A549 treated with Hydrocortisone at 1 μM for 4 hours (cell line): ENCODE measurements around the gene NGDN. TPM values are rescaled to one million over a fixed set of nuclear protein-coding genes. Genes with fewer than 3 reads are reported as not detected.

ENCODE experiments used
- total RNA-seq: library from RNA; stranded (reverse); fragments of 200-300 nt; extraction: Qiagen RNA extraction; gene quantifications from 5 replicates; pipeline ENCODE4 v1.2.3, GENCODE V29; 2022

Gene NGDN
- 59.7 to 66.1 TPM (median 62.3 TPM) in 5 replicates for total RNA-seq

GRCh38 chr14:23469127-23469905 is at the start of gene NGDN:
NGDN (plus strand) TSS chr14:23469703; CDS start chr14:23469716, 13 bp downstream.

GRCh38 chr14:23435543-23436326 is 33.8 kb upstream of the NGDN start, which contains the start of gene MYH7:
MYH7 (minus strand) TSS chr14:23435660; CDS start chr14:23433732, 1,928 bp downstream.

Other genes with a start within 250 kb of the NGDN start
- not detected in 5 replicates for gene RNF212B, start 231.8 kb upstream of the NGDN start, total RNA-seq
- gene HOMEZ, start 183.6 kb upstream of the NGDN start, total RNA-seq: 6.5 to 8.9 TPM (median 8.5 TPM) in 5 replicates
- 3.3 to 3.9 TPM (median 3.4 TPM) in 5 replicates for gene PPP1R3E, start 166.8 kb upstream of the NGDN start, total RNA-seq
- 15.8 to 21.2 TPM (median 18.0 TPM) in 5 replicates for gene BCL2L2, start 162.9 kb upstream of the NGDN start, total RNA-seq
- 139 to 150 TPM (median 142 TPM) in 5 replicates for gene PABPN1, start 148.2 kb upstream of the NGDN start, total RNA-seq
- gene SLC22A17, start 116.8 kb upstream of the NGDN start, total RNA-seq: 5.8 to 7.4 TPM (median 6.1 TPM) in 5 replicates
- gene EFS, start 104.5 kb upstream of the NGDN start, total RNA-seq: not detected in 5 replicates
- gene IL25, start 96.9 kb upstream of the NGDN start, total RNA-seq: not detected in 5 replicates
- gene CMTM5, start 92.7 kb upstream of the NGDN start, total RNA-seq: not detected in 5 replicates
- 0.03 to 0.16 TPM (median 0.12 TPM) in 5 replicates for gene MYH6, start 61.4 kb upstream of the NGDN start, total RNA-seq
- gene MYH7, start 34.0 kb upstream of the NGDN start, total RNA-seq: 0.01 TPM in 1 of 5 replicates, not detected in the others
- 0.73 to 1.1 TPM (median 0.82 TPM) in 5 replicates for gene ZFHX2, start 82.1 kb downstream of the NGDN start, total RNA-seq
- gene THTPA, start 86.6 kb downstream of the NGDN start, total RNA-seq: 11.5 to 16.5 TPM (median 13.3 TPM) in 5 replicates
- gene AP1G2, start 98.1 kb downstream of the NGDN start, total RNA-seq: 37.6 to 51.5 TPM (median 41.7 TPM) in 5 replicates
- gene JPH4, start 109.1 kb downstream of the NGDN start, total RNA-seq: 0.06 to 0.10 TPM (median 0.08 TPM) in 5 replicates
- 5.5 to 7.8 TPM (median 6.3 TPM) in 5 replicates for gene DHRS2, start 166.7 kb downstream of the NGDN start, total RNA-seq